Liver (tissue), 9 donors: Measurements from ENCODE around the gene CCDC6. TPM values are rescaled to one million over a fixed set of nuclear protein-coding genes. Genes with fewer than 3 reads are reported as not detected.
"Not testable (repeated sequence)": the region's sequence is repeated elsewhere in the genome, so short reads cannot be mapped to it uniquely, and the experiment has no call there.

Source experiments
- DNase-seq: peaks from one replicate; pipeline ENCODE4 v3.0.0-alpha.2; 2017; ENCODE audit warnings: low spot score
- H3K27ac ChIP-seq, 2 donors: one replicate each; pipeline ENCODE4 v1.7.0; 2013; ENCODE audit warnings: inconsistent platforms in 2 of 2, low read length in 2 of 2, control low read depth in 1 of 2, low read depth in 1 of 2, mild to moderate bottlenecking in 1 of 2
- H3K27me3 ChIP-seq, 4 donors: one replicate each; pipeline versions ENCODE4 v1.6.1 to v1.7.0; 2013; ENCODE audit warnings: low read length in 3 of 4, inconsistent platforms in 1 of 4, mild to moderate bottlenecking in 1 of 4, moderate library complexity in 1 of 4; ENCODE audit not compliant: control insufficient read depth in 4 of 4, insufficient read depth in 4 of 4
- H3K36me3 ChIP-seq, 4 donors: one replicate each; pipeline versions ENCODE4 v1.6.1 to v1.7.0; 2013; ENCODE audit warnings: low read length in 3 of 4, mild to moderate bottlenecking in 3 of 4, low read depth in 1 of 4, moderate library complexity in 1 of 4; ENCODE audit not compliant: control insufficient read depth in 4 of 4, insufficient read depth in 3 of 4
- H3K4me1 ChIP-seq, 4 donors: one replicate each; pipeline versions ENCODE4 v1.6.1 to v1.7.0; 2013; ENCODE audit warnings: low read length in 3 of 4, mild to moderate bottlenecking in 3 of 4, moderate library complexity in 1 of 4; ENCODE audit not compliant: control insufficient read depth in 4 of 4, insufficient read depth in 4 of 4
- H3K4me3 ChIP-seq, 3 donors: one replicate each; pipeline versions ENCODE4 v1.6.1 to v1.7.0; 2013; ENCODE audit warnings: low read length in 3 of 3, control low read depth in 1 of 3, low read depth in 1 of 3, mild to moderate bottlenecking in 1 of 3
- H3K9ac ChIP-seq, 2 donors: one replicate each; pipeline ENCODE4 v1.7.0; 2013; ENCODE audit warnings: low read length in 2 of 2, mild to moderate bottlenecking in 2 of 2, moderate library complexity in 2 of 2, control low read depth in 1 of 2, low read depth in 1 of 2
- H3K9me3 ChIP-seq, 4 donors: one replicate each; pipeline versions ENCODE4 v1.6.1 to v1.7.0; 2013; ENCODE audit warnings: low read length in 3 of 4; ENCODE audit not compliant: control insufficient read depth in 4 of 4
- EGR1 ChIP-seq, 2 donors: IDR thresholded peaks; 2 replicates each; pipeline ENCODE4 v1.6.1; 2016 to 2018; ENCODE audit warnings: antibody characterized with exemption in 2 of 2, low read depth in 2 of 2
- FOXA1 ChIP-seq: IDR thresholded peaks from 2 replicates; pipeline ENCODE4 v1.6.1; 2016; ENCODE audit warnings: antibody characterized with exemption
- FOXA2 ChIP-seq: IDR thresholded peaks from 2 replicates; pipeline ENCODE4 v1.6.1; 2016; ENCODE audit warnings: antibody characterized with exemption
- GABPA ChIP-seq, 2 donors: IDR thresholded peaks in 1 of 2; conservative IDR thresholded peaks in 1 of 2; 2 replicates each; pipeline ENCODE4 v1.6.1; 2016; ENCODE audit warnings: antibody characterized with exemption in 2 of 2, mild to moderate bottlenecking in 1 of 2, moderate library complexity in 1 of 2
- HNF4A ChIP-seq, 2 donors: conservative IDR thresholded peaks; 2 replicates each; pipeline ENCODE4 v1.6.1; 2016; ENCODE audit warnings: antibody characterized with exemption in 2 of 2, mild to moderate bottlenecking in 2 of 2
- JUND ChIP-seq, 2 donors: IDR thresholded peaks; 2 replicates each; pipeline ENCODE4 v1.6.1; 2016; ENCODE audit warnings: antibody characterized with exemption in 2 of 2
- NR2F2 ChIP-seq: IDR thresholded peaks from 2 replicates; pipeline ENCODE4 v1.6.1; 2016; ENCODE audit warnings: antibody characterized with exemption
- RAD21 ChIP-seq, 2 donors: IDR thresholded peaks; 2 replicates each; pipeline ENCODE4 v1.6.1; 2016; ENCODE audit warnings: antibody characterized with exemption in 2 of 2, mild to moderate bottlenecking in 2 of 2
- REST ChIP-seq: IDR thresholded peaks from 2 replicates; pipeline ENCODE4 v1.6.1; 2016; ENCODE audit warnings: antibody characterized with exemption, mild to moderate bottlenecking
- SP1 ChIP-seq: IDR thresholded peaks from 2 replicates; pipeline ENCODE4 v1.6.1; 2018; ENCODE audit warnings: antibody characterized with exemption, mild to moderate bottlenecking
- TAF1 ChIP-seq: conservative IDR thresholded peaks from 2 replicates; pipeline ENCODE4 v1.6.1; 2016; ENCODE audit warnings: antibody characterized with exemption, mild to moderate bottlenecking
- YY1 ChIP-seq: IDR thresholded peaks from 2 replicates; pipeline ENCODE4 v1.6.1; 2016; ENCODE audit warnings: antibody characterized with exemption, mild to moderate bottlenecking
- WGBS: extraction: QIAGEN DNeasy Blood & Tissue Kit; methylation state at CpG from one replicate; pipeline ENCODE4 v1.1.7; 2013; 5-methylcytosine and 5-hydroxymethylcytosine counted together
- polyA plus RNA-seq, 2 donors: library from polyadenylated mRNA; stranded (reverse) in 1 of 2; unstranded in 1 of 2; fragments of 200-250 nt in 1 of 2; fragments of >200 nt in 1 of 2; fragmentation: Nextera tagmentation in 1 of 2; extraction: Ambion mirVana in 1 of 2; gene quantifications; one replicate each; pipeline versions ENCODE4 v1.2.1 to v1.2.3, GENCODE V29; 2013 to 2015
- total RNA-seq, 2 donors: library from RNA; depleted of rRNA; stranded (reverse); fragments of >200 nt; gene quantifications; one replicate each; pipeline ENCODE4 v1.2.3, GENCODE V29; 2014
- TF ChIP-seq, protein P1 (sequence below): IDR thresholded peaks from 2 replicates; pipeline ENCODE4 v1.6.1; 2016; ENCODE audit warnings: antibody characterized with exemption
- TF ChIP-seq, protein P2 (sequence below): IDR thresholded peaks from 2 replicates; pipeline ENCODE4 v1.6.1; 2016; ENCODE audit warnings: antibody characterized with exemption
- TF ChIP-seq, protein P3 (sequence below): fragments of 150-350 bp; IDR thresholded peaks from 2 replicates; pipeline ENCODE4 v1.5.1; 2017; ENCODE audit warnings: improper control_type of control experiment, low read depth, low read length; ENCODE audit not compliant: missing input control
- donor health status: healthy.
- donor health status: healthy.
- donor health status: healthy.
- donor health status: healthy.
- donor health status: healthy.

The CCDC6 gene
- total and polyA plus RNA-seq, 4 donors = 4.7 to 14.3 (median 8.8) TPM

DNA sequence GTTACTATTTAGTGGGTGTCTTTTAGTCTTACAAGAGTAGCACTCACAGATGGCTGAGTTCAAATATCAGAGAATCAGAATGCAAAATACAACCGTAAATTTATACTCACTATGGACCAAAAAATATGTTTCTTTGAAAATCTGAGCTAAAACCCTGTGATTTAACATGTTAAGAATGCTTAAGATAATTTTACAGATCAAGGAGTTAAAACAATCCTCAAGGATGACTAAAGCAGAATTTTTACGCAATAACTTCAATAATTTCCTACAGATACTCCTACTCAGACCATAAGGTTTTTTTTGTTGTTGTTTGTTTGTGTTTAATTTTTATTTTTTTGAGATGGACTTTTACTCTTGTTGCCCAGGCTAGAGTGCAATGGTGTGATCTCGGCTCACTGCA, 47.9 kb upstream of the CCDC6 start:
- no peak for TF ChIP-seq TAF1
- TF ChIP-seq FOXA2 = no peak
- TF ChIP-seq, protein P1, sequence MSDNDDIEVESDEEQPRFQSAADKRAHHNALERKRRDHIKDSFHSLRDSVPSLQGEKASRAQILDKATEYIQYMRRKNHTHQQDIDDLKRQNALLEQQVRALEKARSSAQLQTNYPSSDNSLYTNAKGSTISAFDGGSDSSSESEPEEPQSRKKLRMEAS = no peak
- no peak for TF ChIP-seq NR2F2
- no peak for TF ChIP-seq GABPA (IDR thresholded peaks at IDR 0.05 in 1 of 2, conservative IDR thresholded peaks at IDR 0.05 in 1 of 2)
- TF ChIP-seq FOXA1 = no peak
- TF ChIP-seq YY1 = no peak
- no peak for TF ChIP-seq SP1
- TF ChIP-seq, protein P2, sequence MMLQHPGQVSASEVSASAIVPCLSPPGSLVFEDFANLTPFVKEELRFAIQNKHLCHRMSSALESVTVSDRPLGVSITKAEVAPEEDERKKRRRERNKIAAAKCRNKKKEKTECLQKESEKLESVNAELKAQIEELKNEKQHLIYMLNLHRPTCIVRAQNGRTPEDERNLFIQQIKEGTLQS = no peak
- WGBS = 92% methylated on average over 3 of the region's 3 CpGs
- Histone ChIP-seq H3K27ac (no peak overlapping the region), H3K4me1 (no peaks in the 10 kb centered on the region), H3K27me3 (no peaks in the 10 kb centered on the region), H3K36me3 (no peaks in the 10 kb centered on the region), H3K9me3 (no peaks in the 10 kb centered on the region), H3K9ac (no peak overlapping the region), H3K4me3 (no peak overlapping the region)
- no peak for DNase-seq

- H3K27ac ChIP-seq, DNase-seq, H3K9ac ChIP-seq, H3K4me1 ChIP-seq, H3K36me3 ChIP-seq, H3K27me3 ChIP-seq, H3K9me3 ChIP-seq, H3K4me3 ChIP-seq: not testable (repeated sequence)
- 91% methylated on average over 2 of the region's 2 CpGs for WGBS
These were observed 47.4 kb upstream of the CCDC6 start for GRCh38 chr10:59953711-59954110.

DNA sequence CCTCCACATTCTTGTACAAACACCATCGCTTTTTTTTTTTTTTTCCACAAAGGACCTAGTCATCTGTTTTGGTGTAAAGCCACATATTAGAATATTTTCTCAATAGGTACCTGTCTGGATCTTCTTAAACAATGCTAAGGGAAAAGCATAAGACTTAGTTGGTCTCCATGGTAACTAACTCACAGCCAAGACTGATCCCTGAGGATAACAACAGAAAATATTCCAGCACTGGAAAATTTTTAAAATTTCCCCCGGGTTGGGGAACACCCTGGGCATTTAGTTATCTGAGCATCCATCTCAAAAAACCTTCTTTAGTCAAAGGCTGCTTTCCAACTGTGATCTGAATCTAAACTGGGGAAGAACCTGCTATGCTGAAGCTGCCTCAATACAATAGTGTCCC, 43.7 kb upstream of the CCDC6 start:
- 51% methylated on average over 2 of the region's 2 CpGs for WGBS
- H3K9me3 ChIP-seq = no peaks in the 10 kb centered on the region
- H3K4me1 ChIP-seq = no peaks in the 10 kb centered on the region
- no peak overlapping the region for H3K4me3 ChIP-seq
- no peaks in the 10 kb centered on the region for H3K36me3 ChIP-seq
- H3K27me3 ChIP-seq = no peaks in the 10 kb centered on the region
- H3K27ac ChIP-seq = no peak overlapping the region
- DNase-seq = no peak
- no peak overlapping the region for H3K9ac ChIP-seq
- no peak for TF ChIP-seq YY1
- no peak for TF ChIP-seq EGR1 (IDR thresholded peaks at IDR 0.05; ENCODE audit: low read depth in 2 of 2)
- TF ChIP-seq, protein P3, sequence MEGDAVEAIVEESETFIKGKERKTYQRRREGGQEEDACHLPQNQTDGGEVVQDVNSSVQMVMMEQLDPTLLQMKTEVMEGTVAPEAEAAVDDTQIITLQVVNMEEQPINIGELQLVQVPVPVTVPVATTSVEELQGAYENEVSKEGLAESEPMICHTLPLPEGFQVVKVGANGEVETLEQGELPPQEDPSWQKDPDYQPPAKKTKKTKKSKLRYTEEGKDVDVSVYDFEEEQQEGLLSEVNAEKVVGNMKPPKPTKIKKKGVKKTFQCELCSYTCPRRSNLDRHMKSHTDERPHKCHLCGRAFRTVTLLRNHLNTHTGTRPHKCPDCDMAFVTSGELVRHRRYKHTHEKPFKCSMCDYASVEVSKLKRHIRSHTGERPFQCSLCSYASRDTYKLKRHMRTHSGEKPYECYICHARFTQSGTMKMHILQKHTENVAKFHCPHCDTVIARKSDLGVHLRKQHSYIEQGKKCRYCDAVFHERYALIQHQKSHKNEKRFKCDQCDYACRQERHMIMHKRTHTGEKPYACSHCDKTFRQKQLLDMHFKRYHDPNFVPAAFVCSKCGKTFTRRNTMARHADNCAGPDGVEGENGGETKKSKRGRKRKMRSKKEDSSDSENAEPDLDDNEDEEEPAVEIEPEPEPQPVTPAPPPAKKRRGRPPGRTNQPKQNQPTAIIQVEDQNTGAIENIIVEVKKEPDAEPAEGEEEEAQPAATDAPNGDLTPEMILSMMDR = no peak
- no peak for TF ChIP-seq JUND (IDR thresholded peaks at IDR 0.05)
- no peak for TF ChIP-seq NR2F2
- TF ChIP-seq, protein P1 = no peak
- TF ChIP-seq GABPA (IDR thresholded peaks at IDR 0.05 in 1 of 2, conservative IDR thresholded peaks at IDR 0.05 in 1 of 2) = no peak
- no peak for TF ChIP-seq RAD21 (IDR thresholded peaks at IDR 0.05)

DNA sequence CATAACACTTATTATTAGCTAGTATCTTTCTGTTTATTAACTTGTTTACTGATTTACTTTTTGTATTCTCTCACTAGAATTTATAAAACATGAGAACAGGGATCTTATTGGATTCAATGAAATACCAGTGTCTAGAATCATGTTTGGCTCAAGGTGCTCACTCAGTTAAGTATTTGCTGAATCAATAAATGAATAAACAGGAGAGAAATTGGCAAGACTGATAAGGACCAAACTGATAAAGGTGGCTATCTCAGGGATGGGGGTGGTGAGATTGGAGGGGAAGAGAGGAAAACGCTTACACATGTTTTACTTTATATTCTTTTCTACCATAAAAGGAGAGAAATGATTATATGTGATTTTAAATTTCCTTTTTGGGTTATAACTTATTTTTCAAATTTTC, 43.3 kb upstream of the CCDC6 start:
- no peaks in the 10 kb centered on the region for H3K36me3 ChIP-seq
- no peak overlapping the region for H3K27ac ChIP-seq
- no peak for DNase-seq
- 44% methylated on average over 1 of the region's 1 CpG for WGBS
- no peaks in the 10 kb centered on the region for H3K27me3 ChIP-seq
- H3K4me1 ChIP-seq = no peaks in the 10 kb centered on the region
- no peak overlapping the region for H3K4me3 ChIP-seq
- no peaks in the 10 kb centered on the region for H3K9me3 ChIP-seq
- H3K9ac ChIP-seq = no peak overlapping the region
- TF ChIP-seq REST (no peak), FOXA2 (no peak), RAD21 (IDR thresholded peaks at IDR 0.05) (no peak), SP1 (no peak), FOXA1 (no peak), EGR1 (IDR thresholded peaks at IDR 0.05; ENCODE audit: low read depth in 2 of 2) (no peak), HNF4A (conservative IDR thresholded peaks at IDR 0.05) (no peak)
- TF ChIP-seq, protein P3 = no peak
